Measurements from ENCODE around the gene RBM42.
"Not testable (repeated sequence)": the region's sequence is repeated elsewhere in the genome, so short reads cannot be mapped to it uniquely, and the experiment has no call there.

RBM42 gene

GRCh38 chr19:35628565-35629331, at the start of gene RBM42:
Gene RBM42 (plus strand): TSS chr19:35629036. CDS start chr19:35629154, 118 bp downstream.
- peak; percentile 93 to 96 for DNase-seq (ENCODE audit: low read depth in 2 of 2)

GRCh38 chr19:35582760-35583159, 46.1 kb upstream of the RBM42 start:
- DNase-seq (ENCODE audit: low read depth in 2 of 2) = no peak

GRCh38 chr19:35585848-35586247, 43.0 kb upstream of the RBM42 start, which contains the start of gene PMIS2:
Gene PMIS2 (plus strand): TSS chr19:35586173. CDS start chr19:35586260, 87 bp downstream.
- DNase-seq (ENCODE audit: low read depth in 2 of 2) = peak; percentile 10 to 30

GRCh38 chr19:35587321-35587720, 41.5 kb upstream of the RBM42 start:
- DNase-seq (ENCODE audit: low read depth in 2 of 2) = no peak

- no peak for DNase-seq (ENCODE audit: low read depth in 2 of 2)
Observed at GRCh38 chr19:35590875-35591274, 38.0 kb upstream of the RBM42 start.

- no peak for DNase-seq (ENCODE audit: low read depth in 2 of 2)
Observed at GRCh38 chr19:35592226-35592625, 36.6 kb upstream of the RBM42 start.

- DNase-seq (ENCODE audit: low read depth in 2 of 2) = not testable (repeated sequence)
Observed at GRCh38 chr19:35595026-35595425, 33.8 kb upstream of the RBM42 start.

- DNase-seq (ENCODE audit: low read depth in 2 of 2) = no peak
Observed at GRCh38 chr19:35595928-35596327, 32.9 kb upstream of the RBM42 start.

GRCh38 chr19:35596366-35596999, 32.4 kb upstream of the RBM42 start:
- no peak for DNase-seq (ENCODE audit: low read depth in 2 of 2)

- no peak for DNase-seq (ENCODE audit: low read depth in 2 of 2)
Observed at GRCh38 chr19:35601971-35602370, 26.9 kb upstream of the RBM42 start.

- not testable (repeated sequence) for DNase-seq (ENCODE audit: low read depth in 2 of 2)
Observed at GRCh38 chr19:35604436-35604835, 24.4 kb upstream of the RBM42 start.

- DNase-seq (ENCODE audit: low read depth in 2 of 2) = not testable (repeated sequence)
Observed at GRCh38 chr19:35607170-35607569, 21.7 kb upstream of the RBM42 start.

GRCh38 chr19:35607661-35608060, 21.2 kb upstream of the RBM42 start:
- no peak for DNase-seq (ENCODE audit: low read depth in 2 of 2)

- no peak for DNase-seq (ENCODE audit: low read depth in 2 of 2)
Observed at GRCh38 chr19:35608251-35608650, 20.6 kb upstream of the RBM42 start.

GRCh38 chr19:35609851-35610353, 18.9 kb upstream of the RBM42 start:
- DNase-seq (ENCODE audit: low read depth in 2 of 2) = no peak

GRCh38 chr19:35612224-35612558, 16.6 kb upstream of the RBM42 start:
- no peak for DNase-seq (ENCODE audit: low read depth in 2 of 2)

GRCh38 chr19:35612559-35613321, 16.1 kb upstream of the RBM42 start, which contains the start of gene HAUS5:
Gene HAUS5 (plus strand): TSS chr19:35612735. CDS start chr19:35612795, 60 bp downstream.
- peak; percentile 93 for DNase-seq (ENCODE audit: low read depth in 2 of 2)

GRCh38 chr19:35613574-35613973, 15.3 kb upstream of the RBM42 start:
- no peak for DNase-seq (ENCODE audit: low read depth in 2 of 2)

GRCh38 chr19:35615036-35615435, 13.8 kb upstream of the RBM42 start:
- DNase-seq (ENCODE audit: low read depth in 2 of 2) = no peak

GRCh38 chr19:35618857-35619256, 10.0 kb upstream of the RBM42 start:
- DNase-seq (ENCODE audit: low read depth in 2 of 2) = no peak

- no peak for DNase-seq (ENCODE audit: low read depth in 2 of 2)
Observed at GRCh38 chr19:35619290-35619923, 9.4 kb upstream of the RBM42 start.

- DNase-seq (ENCODE audit: low read depth in 2 of 2) = no peak
Observed at GRCh38 chr19:35620001-35620400, 8.8 kb upstream of the RBM42 start.
